Liver (tissue), 9 donors: Measurements from ENCODE around the gene UROC1. TPM values are rescaled to one million over a fixed set of nuclear protein-coding genes. Genes with fewer than 3 reads are reported as not detected.

Experiments used
- DNase-seq: peaks from one replicate; pipeline ENCODE4 v3.0.0-alpha.2; 2017; ENCODE audit warnings: low spot score
- H3K27ac ChIP-seq, 2 donors: one replicate each; pipeline ENCODE4 v1.7.0; 2013; ENCODE audit warnings: inconsistent platforms in 2 of 2, low read length in 2 of 2, control low read depth in 1 of 2, low read depth in 1 of 2, mild to moderate bottlenecking in 1 of 2
- H3K27me3 ChIP-seq, 4 donors: one replicate each; pipeline versions ENCODE4 v1.6.1 to v1.7.0; 2013; ENCODE audit warnings: low read length in 3 of 4, inconsistent platforms in 1 of 4, mild to moderate bottlenecking in 1 of 4, moderate library complexity in 1 of 4; ENCODE audit not compliant: control insufficient read depth in 4 of 4, insufficient read depth in 4 of 4
- H3K36me3 ChIP-seq, 4 donors: one replicate each; pipeline versions ENCODE4 v1.6.1 to v1.7.0; 2013; ENCODE audit warnings: low read length in 3 of 4, mild to moderate bottlenecking in 3 of 4, low read depth in 1 of 4, moderate library complexity in 1 of 4; ENCODE audit not compliant: control insufficient read depth in 4 of 4, insufficient read depth in 3 of 4
- H3K4me1 ChIP-seq, 4 donors: one replicate each; pipeline versions ENCODE4 v1.6.1 to v1.7.0; 2013; ENCODE audit warnings: low read length in 3 of 4, mild to moderate bottlenecking in 3 of 4, moderate library complexity in 1 of 4; ENCODE audit not compliant: control insufficient read depth in 4 of 4, insufficient read depth in 4 of 4
- H3K4me3 ChIP-seq, 3 donors: one replicate each; pipeline versions ENCODE4 v1.6.1 to v1.7.0; 2013; ENCODE audit warnings: low read length in 3 of 3, control low read depth in 1 of 3, low read depth in 1 of 3, mild to moderate bottlenecking in 1 of 3
- H3K9ac ChIP-seq, 2 donors: one replicate each; pipeline ENCODE4 v1.7.0; 2013; ENCODE audit warnings: low read length in 2 of 2, mild to moderate bottlenecking in 2 of 2, moderate library complexity in 2 of 2, control low read depth in 1 of 2, low read depth in 1 of 2
- H3K9me3 ChIP-seq, 4 donors: one replicate each; pipeline versions ENCODE4 v1.6.1 to v1.7.0; 2013; ENCODE audit warnings: low read length in 3 of 4; ENCODE audit not compliant: control insufficient read depth in 4 of 4
- ATF3 ChIP-seq: IDR thresholded peaks from 2 replicates; pipeline ENCODE4 v1.6.1; 2016; ENCODE audit warnings: antibody characterized with exemption
- CTCF ChIP-seq: fragments of 150-350 bp; IDR thresholded peaks from 2 replicates; pipeline ENCODE4 v1.5.1; 2017; ENCODE audit warnings: improper control_type of control experiment, low read depth, low read length; ENCODE audit not compliant: missing input control
- EGR1 ChIP-seq, 2 donors: IDR thresholded peaks; 2 replicates each; pipeline ENCODE4 v1.6.1; 2016 to 2018; ENCODE audit warnings: antibody characterized with exemption in 2 of 2, low read depth in 2 of 2
- FOXA1 ChIP-seq: IDR thresholded peaks from 2 replicates; pipeline ENCODE4 v1.6.1; 2016; ENCODE audit warnings: antibody characterized with exemption
- FOXA2 ChIP-seq: IDR thresholded peaks from 2 replicates; pipeline ENCODE4 v1.6.1; 2016; ENCODE audit warnings: antibody characterized with exemption
- GABPA ChIP-seq, 2 donors: IDR thresholded peaks in 1 of 2; conservative IDR thresholded peaks in 1 of 2; 2 replicates each; pipeline ENCODE4 v1.6.1; 2016; ENCODE audit warnings: antibody characterized with exemption in 2 of 2, mild to moderate bottlenecking in 1 of 2, moderate library complexity in 1 of 2
- HNF4A ChIP-seq, 2 donors: conservative IDR thresholded peaks; 2 replicates each; pipeline ENCODE4 v1.6.1; 2016; ENCODE audit warnings: antibody characterized with exemption in 2 of 2, mild to moderate bottlenecking in 2 of 2
- HNF4G ChIP-seq: IDR thresholded peaks from 2 replicates; pipeline ENCODE4 v1.6.1; 2016; ENCODE audit warnings: antibody characterized with exemption
- JUND ChIP-seq, 2 donors: IDR thresholded peaks; 2 replicates each; pipeline ENCODE4 v1.6.1; 2016; ENCODE audit warnings: antibody characterized with exemption in 2 of 2
- MAX ChIP-seq: IDR thresholded peaks from 2 replicates; pipeline ENCODE4 v1.6.1; 2016; ENCODE audit warnings: antibody characterized with exemption
- NR2F2 ChIP-seq: IDR thresholded peaks from 2 replicates; pipeline ENCODE4 v1.6.1; 2016; ENCODE audit warnings: antibody characterized with exemption
- RAD21 ChIP-seq, 2 donors: IDR thresholded peaks; 2 replicates each; pipeline ENCODE4 v1.6.1; 2016; ENCODE audit warnings: antibody characterized with exemption in 2 of 2, mild to moderate bottlenecking in 2 of 2
- REST ChIP-seq: IDR thresholded peaks from 2 replicates; pipeline ENCODE4 v1.6.1; 2016; ENCODE audit warnings: antibody characterized with exemption, mild to moderate bottlenecking
- RXRA ChIP-seq, 2 donors: IDR thresholded peaks; 2 replicates each; pipeline ENCODE4 v1.6.1; 2017 to 2018; ENCODE audit warnings: antibody characterized with exemption in 2 of 2, mild to moderate bottlenecking in 1 of 2
- SP1 ChIP-seq: IDR thresholded peaks from 2 replicates; pipeline ENCODE4 v1.6.1; 2018; ENCODE audit warnings: antibody characterized with exemption, mild to moderate bottlenecking
- TAF1 ChIP-seq: conservative IDR thresholded peaks from 2 replicates; pipeline ENCODE4 v1.6.1; 2016; ENCODE audit warnings: antibody characterized with exemption, mild to moderate bottlenecking
- YY1 ChIP-seq: IDR thresholded peaks from 2 replicates; pipeline ENCODE4 v1.6.1; 2016; ENCODE audit warnings: antibody characterized with exemption, mild to moderate bottlenecking
- ZBTB33 ChIP-seq: IDR thresholded peaks from 2 replicates; pipeline ENCODE4 v1.6.1; 2016; ENCODE audit warnings: antibody characterized with exemption
- WGBS: extraction: QIAGEN DNeasy Blood & Tissue Kit; methylation state at CpG from one replicate; pipeline ENCODE4 v1.1.7; 2013; 5-methylcytosine and 5-hydroxymethylcytosine counted together
- polyA plus RNA-seq, 2 donors: library from polyadenylated mRNA; stranded (reverse) in 1 of 2; unstranded in 1 of 2; fragments of 200-250 nt in 1 of 2; fragments of >200 nt in 1 of 2; fragmentation: Nextera tagmentation in 1 of 2; extraction: Ambion mirVana in 1 of 2; gene quantifications; one replicate each; pipeline versions ENCODE4 v1.2.1 to v1.2.3, GENCODE V29; 2013 to 2015
- total RNA-seq, 2 donors: library from RNA; depleted of rRNA; stranded (reverse); fragments of >200 nt; gene quantifications; one replicate each; pipeline ENCODE4 v1.2.3, GENCODE V29; 2014
- donor health status: healthy.
- donor health status: healthy.
- donor health status: healthy.
- donor health status: healthy.
- donor health status: healthy.

The UROC1 gene
- total and polyA plus RNA-seq, 4 donors, result 5.9 to 28.4 (median 18.2) TPM

GRCh38 chr3:126484662-126485061, 32.9 kb downstream of the UROC1 start:
- H3K9me3 ChIP-seq, result no peaks in the 10 kb centered on the region
- no peak for DNase-seq
- no peak overlapping the region for H3K4me3 ChIP-seq
- no peak overlapping the region for H3K27ac ChIP-seq
- no peaks in the 10 kb centered on the region for H3K27me3 ChIP-seq
- H3K4me1 ChIP-seq, result peaks cover 7 to 47% (median 20%) of the 10 kb centered on the region in 4 donors
- TF ChIP-seq FOXA1 (no peak), ATF3 (no peak), TAF1 (no peak), REST (no peak), GABPA (IDR thresholded peaks at IDR 0.05 in 1 of 2, conservative IDR thresholded peaks at IDR 0.05 in 1 of 2) (no peak), HNF4A (conservative IDR thresholded peaks at IDR 0.05) (no peak), RXRA (IDR thresholded peaks at IDR 0.05) (no peak), MAX (no peak), CTCF (no peak), SP1 (no peak), FOXA2 (no peak), HNF4G (no peak), NR2F2 (no peak), ZBTB33 (no peak), YY1 (no peak), EGR1 (IDR thresholded peaks at IDR 0.05; ENCODE audit: low read depth in 2 of 2) (no peak), JUND (IDR thresholded peaks at IDR 0.05) (no peak), RAD21 (IDR thresholded peaks at IDR 0.05) (no peak)
- WGBS, result 64% methylated on average over 3 of the region's 3 CpGs
- no peak overlapping the region for H3K9ac ChIP-seq
- peaks cover 0 to 14% (median 9%) of the 10 kb centered on the region in 4 donors for H3K36me3 ChIP-seq
